Adrenal gland (tissue), 12 donors: Measurements from ENCODE around the gene TCTA. TPM values are rescaled to one million over a fixed set of nuclear protein-coding genes. Genes with fewer than 3 reads are reported as not detected.

Source experiments
- DNase-seq, 7 donors: peaks; one replicate each; pipeline ENCODE4 v3.0.0-alpha.2; 2019 to 2020
- H3K27ac ChIP-seq, 5 donors: fragments of 200-600 bp; sonication (generic) in 4 of 5; 1 replicate in 3 of 5; 2 replicates in 2 of 5; pipeline versions ENCODE4 v1.5.1 to v1.8.0; 2016 to 2020; ENCODE audit warnings: mild to moderate bottlenecking in 1 of 5
- H3K27me3 ChIP-seq: fragments of 200-600 bp; 2 replicates; pipeline ENCODE4 v1.8.0; 2021
- H3K36me3 ChIP-seq, 2 donors: fragments of 200-600 bp; replicated peaks in 1 of 2; 1 replicate in 1 of 2; 2 replicates in 1 of 2; pipeline versions ENCODE4 v1.5.1 to v1.8.0; 2018 to 2022
- H3K4me1 ChIP-seq, 2 donors: fragments of 200-600 bp; replicated peaks in 1 of 2; 1 replicate in 1 of 2; 2 replicates in 1 of 2; pipeline versions ENCODE4 v1.5.1 to v1.8.0; 2018 to 2021
- H3K4me3 ChIP-seq, 4 donors: fragments of 200-600 bp; sonication (generic) in 3 of 4; one replicate each; pipeline ENCODE4 v1.5.1; 2016 to 2018
- H3K9me3 ChIP-seq, 3 donors: fragments of 200-600 bp; sonication (generic) in 1 of 3; replicated peaks in 1 of 3; 1 replicate in 2 of 3; 2 replicates in 1 of 3; pipeline versions ENCODE4 v1.5.1 to v1.8.0; 2016 to 2021
- POLR2A ChIP-seq, 2 donors: fragments of 450-650 bp; IDR thresholded peaks; one replicate each; pipeline ENCODE4 v1.6.1; 2017; ENCODE audit warnings: antibody characterized with exemption in 2 of 2, mild to moderate bottlenecking in 2 of 2, moderate library complexity in 1 of 2
- WGBS, 4 donors: extraction: QIAGEN DNeasy Blood & Tissue Kit in 2 of 4; methylation state at CpG; one replicate each; pipeline versions ENCODE4 v1.1.5 to v1.1.7; 2013 to 2017; 5-methylcytosine and 5-hydroxymethylcytosine counted together
- intact Hi-C, 2 donors: fragments of 100-400 bp; cut with DNase I; formaldehyde crosslinking; loops; one replicate each; pipeline versions ENCODE4 v1.14.1 to v1.15.0; 2022 to 2023
- polyA plus RNA-seq, 3 donors: library from polyadenylated mRNA; stranded (reverse); fragments of 200-250 nt in 2 of 3; fragments of 350-450 nt in 1 of 3; fragmentation: Illumina TruSeq in 1 of 3; extraction: RNeasy Lipid Tissue Mini Kit (QIAGEN cat#74804) in 1 of 3; gene quantifications; one replicate each; pipeline ENCODE4 v1.2.3, GENCODE V29; 2013 to 2014
- total RNA-seq, 9 donors: library from RNA; depleted of rRNA in 4 of 9; stranded (reverse); fragments of >200 nt in 4 of 9; fragments of 120-200 nt in 1 of 9; fragmentation: NEBNext Ultra II Directional in 1 of 9; extraction: Animal tissue kit (Norgen Biotek cat#: 25700) in 1 of 9; gene quantifications; one replicate each; pipeline versions ENCODE4 v1.1.0 to v1.2.4, GENCODE V29; 2013 to 2023
- TF ChIP-seq, protein P1 (sequence below), 6 experiments: fragments of 450-650 bp in 4 of 6; fragments of 200-600 bp in 2 of 6; sonication (generic) in 1 of 6; IDR thresholded peaks; 1 replicate in 5 of 6; 2 replicates in 1 of 6; pipeline versions ENCODE4 v1.5.1 to v1.8.0; 2016 to 2021; ENCODE audit warnings: antibody characterized with exemption in 6 of 6, mild to moderate bottlenecking in 2 of 6, moderate library complexity in 1 of 6
- donor health status: healthy with polysubstance abuse.
- donor health status: Bipolar disorder and iron deficiency.
- donor health status: DM: yes; HTN: yes; CAD: no.
- donor health status: DM: no; HTN: no; CAD: no.
- donor health status: DM: no; HTN: no; CAD: no.
- donor health status: DM: yes; HTN: yes; CAD: no.

TCTA gene
- total and polyA plus RNA-seq, 12 donors: 26.9 to 116 (median 44.7) TPM

DNA sequence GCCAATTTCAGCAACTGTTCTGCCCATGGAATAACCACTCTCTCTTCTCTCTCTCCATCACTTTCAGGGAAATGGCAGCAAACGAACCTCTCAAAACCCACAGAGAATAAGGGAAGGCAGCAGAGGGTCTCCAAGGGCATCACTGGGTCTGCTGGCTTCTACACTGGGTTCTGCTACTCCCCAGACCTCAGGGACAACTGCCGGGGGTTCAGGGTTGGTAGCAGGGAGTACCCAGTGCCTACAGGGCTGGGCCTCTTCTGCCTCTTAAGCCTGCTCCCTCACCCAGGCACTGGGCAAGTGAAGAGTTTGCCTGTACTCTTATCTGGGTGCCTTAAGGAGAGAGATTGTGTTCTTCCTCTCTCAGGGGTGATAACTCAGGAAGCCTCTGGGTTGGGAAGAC is 2.5 kb downstream of the TCTA start:
- H3K36me3 ChIP-seq: peaks cover 0 to 8% of the 10 kb centered on the region in 2 donors
- TF ChIP-seq, protein P1, sequence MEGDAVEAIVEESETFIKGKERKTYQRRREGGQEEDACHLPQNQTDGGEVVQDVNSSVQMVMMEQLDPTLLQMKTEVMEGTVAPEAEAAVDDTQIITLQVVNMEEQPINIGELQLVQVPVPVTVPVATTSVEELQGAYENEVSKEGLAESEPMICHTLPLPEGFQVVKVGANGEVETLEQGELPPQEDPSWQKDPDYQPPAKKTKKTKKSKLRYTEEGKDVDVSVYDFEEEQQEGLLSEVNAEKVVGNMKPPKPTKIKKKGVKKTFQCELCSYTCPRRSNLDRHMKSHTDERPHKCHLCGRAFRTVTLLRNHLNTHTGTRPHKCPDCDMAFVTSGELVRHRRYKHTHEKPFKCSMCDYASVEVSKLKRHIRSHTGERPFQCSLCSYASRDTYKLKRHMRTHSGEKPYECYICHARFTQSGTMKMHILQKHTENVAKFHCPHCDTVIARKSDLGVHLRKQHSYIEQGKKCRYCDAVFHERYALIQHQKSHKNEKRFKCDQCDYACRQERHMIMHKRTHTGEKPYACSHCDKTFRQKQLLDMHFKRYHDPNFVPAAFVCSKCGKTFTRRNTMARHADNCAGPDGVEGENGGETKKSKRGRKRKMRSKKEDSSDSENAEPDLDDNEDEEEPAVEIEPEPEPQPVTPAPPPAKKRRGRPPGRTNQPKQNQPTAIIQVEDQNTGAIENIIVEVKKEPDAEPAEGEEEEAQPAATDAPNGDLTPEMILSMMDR (IDR thresholded peaks at IDR 0.05): no peak
- TF ChIP-seq POLR2A (IDR thresholded peaks at IDR 0.05): no peak
- intact Hi-C loops: no loop called here
- H3K4me3 ChIP-seq: no peak overlapping the region
- no peaks in the 10 kb centered on the region for H3K27me3 ChIP-seq
- WGBS, 4 donors: 82 to 100% (median 91%) methylated on average over 1 to 2 of the region's 2 CpGs
- H3K27ac ChIP-seq: no peak overlapping the region
- H3K9me3 ChIP-seq: no peaks in the 10 kb centered on the region
- peaks cover 14 to 25% of the 10 kb centered on the region in 2 donors for H3K4me1 ChIP-seq
- no peak for DNase-seq

GRCh38 chr3:49415931-49416601 is 3.8 kb downstream of the TCTA start:
- H3K4me3 ChIP-seq: no peak overlapping the region
- peaks cover 0 to 8% of the 10 kb centered on the region in 2 donors for H3K36me3 ChIP-seq
- no peaks in the 10 kb centered on the region for H3K27me3 ChIP-seq
- H3K27ac ChIP-seq: peak overlapping the region in 2 of 5 donors; percentile 2 to 64
- no peaks in the 10 kb centered on the region for H3K9me3 ChIP-seq
- TF ChIP-seq, protein P1 (IDR thresholded peaks at IDR 0.05): no peak
- TF ChIP-seq POLR2A (IDR thresholded peaks at IDR 0.05): no peak
- WGBS, 4 donors: 35 to 72% (median 62%) methylated on average over 2 to 4 of the region's 4 CpGs
- DNase-seq: no peak
- H3K4me1 ChIP-seq: peaks cover 12 to 25% of the 10 kb centered on the region in 2 donors
- intact Hi-C loops: no loop called here

DNA sequence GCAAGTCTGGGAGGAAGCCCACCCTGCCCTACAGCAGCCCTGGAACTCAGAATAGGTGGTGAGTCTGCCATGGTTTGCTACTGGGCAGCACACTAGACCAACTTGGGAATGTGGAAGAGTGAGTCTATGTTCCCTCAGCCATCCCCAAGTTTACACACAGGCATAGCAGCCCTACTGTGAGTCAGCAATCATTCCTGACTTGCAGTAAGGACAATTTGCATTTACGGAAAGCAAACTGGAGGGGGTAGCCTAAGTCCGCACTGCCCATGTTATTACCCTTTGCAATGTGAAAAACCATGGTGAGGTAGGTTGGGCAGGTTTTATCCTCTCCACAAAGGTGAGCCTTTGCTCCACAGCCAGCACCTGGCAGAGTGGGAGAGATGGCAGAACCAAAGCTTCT is 4.6 kb downstream of the TCTA start:
- 90 to 100% (median 94%) methylated on average over 2 of the region's 2 CpGs for WGBS, 4 donors
- Histone ChIP-seq H3K27ac (peak overlapping the region in 1 of 5 donors; percentile 64), H3K9me3 (no peaks in the 10 kb centered on the region), H3K27me3 (no peaks in the 10 kb centered on the region), H3K36me3 (peaks cover 0 to 8% of the 10 kb centered on the region in 2 donors), H3K4me1 (peaks cover 17 to 25% of the 10 kb centered on the region in 2 donors), H3K4me3 (no peak overlapping the region)
- intact Hi-C loops: no loop called here
- no peak for DNase-seq
- TF ChIP-seq POLR2A (IDR thresholded peaks at IDR 0.05): no peak
- TF ChIP-seq, protein P1 (IDR thresholded peaks at IDR 0.05): no peak

GRCh38 chr3:49417516-49418120 is 5.4 kb downstream of the TCTA start:
- DNase-seq: peak in 1 of 7 donors; percentile 38
- intact Hi-C loops: no loop called here
- Histone ChIP-seq H3K36me3 (peaks cover 0 to 8% of the 10 kb centered on the region in 2 donors), H3K4me3 (no peak overlapping the region), H3K9me3 (no peaks in the 10 kb centered on the region), H3K27me3 (no peaks in the 10 kb centered on the region), H3K4me1 (peaks cover 21 to 29% of the 10 kb centered on the region in 2 donors), H3K27ac (peak overlapping the region in 3 of 5 donors; percentile 13 to 64 (median 23))
- TF ChIP-seq POLR2A (IDR thresholded peaks at IDR 0.05): no peak
- TF ChIP-seq, protein P1 (IDR thresholded peaks at IDR 0.05): no peak
- 67 to 72% (median 69%) methylated on average over 13 of the region's 13 CpGs for WGBS, 4 donors
